GM12864 (cell line): ENCODE results near the gene NADK2.

Source experiments
- DNase-seq: peaks from one replicate; pipeline ENCODE4 v3.0.0-alpha.2; 2011; ENCODE audit warnings: low read depth
- H3K4me3 ChIP-seq: 2 replicates; pipeline ENCODE4 v1.5.1; 2011; ENCODE audit warnings: mild to moderate bottlenecking, low read depth, low read length, control low read depth
- CTCF ChIP-seq: IDR thresholded peaks from 2 replicates; pipeline ENCODE4 v1.5.1; 2011; ENCODE audit warnings: low read depth, mild to moderate bottlenecking, moderate library complexity, low read length, control low read depth, inconsistent platforms; ENCODE audit errors: missing control alignments

The NADK2 gene

GRCh38 chr5:36239370-36240293 lies 2.1 kb downstream of the NADK2 start:
- no peak for TF ChIP-seq CTCF
- no peak overlapping the region; the same call in 1 of the 2 replicates for H3K4me3 ChIP-seq
- no peak for DNase-seq

DNA sequence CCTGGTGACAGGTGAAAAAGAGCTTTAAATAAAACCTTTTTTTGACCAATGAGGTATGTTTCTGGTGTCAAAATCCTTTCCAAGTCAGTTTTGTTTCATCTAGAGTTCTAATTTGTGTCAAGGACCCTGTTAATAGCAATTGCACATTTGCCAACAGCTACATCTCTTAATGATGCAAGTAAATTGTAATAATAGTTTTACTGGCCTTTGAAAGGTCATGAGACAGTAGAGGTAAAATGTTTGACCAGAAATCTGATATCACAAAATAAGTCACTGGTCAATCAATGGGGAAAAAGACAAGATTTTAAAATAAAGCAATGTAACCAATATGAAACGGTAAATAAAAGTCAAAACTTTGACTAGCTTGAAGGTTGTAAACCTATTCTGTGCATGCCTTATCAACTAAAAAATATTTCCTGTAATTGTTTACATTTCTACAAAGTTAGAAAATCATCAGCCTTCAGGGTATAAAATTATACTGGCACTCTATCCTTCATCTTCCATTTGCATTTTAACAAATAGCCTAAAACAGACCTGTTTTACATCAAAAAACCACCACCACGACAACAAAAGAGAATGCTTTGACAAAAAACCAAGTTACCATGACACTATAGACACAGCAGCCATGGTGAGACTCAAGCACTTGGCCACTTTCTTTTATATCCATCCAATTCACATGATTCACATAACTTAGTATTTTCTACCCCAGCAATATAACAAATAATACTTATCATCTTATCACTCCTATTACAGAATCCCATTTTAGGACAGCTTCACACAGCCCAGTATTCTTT lies 3.0 kb downstream of the NADK2 start:
- no peak for TF ChIP-seq CTCF
- no peak overlapping the region for H3K4me3 ChIP-seq
- no peak for DNase-seq

DNA sequence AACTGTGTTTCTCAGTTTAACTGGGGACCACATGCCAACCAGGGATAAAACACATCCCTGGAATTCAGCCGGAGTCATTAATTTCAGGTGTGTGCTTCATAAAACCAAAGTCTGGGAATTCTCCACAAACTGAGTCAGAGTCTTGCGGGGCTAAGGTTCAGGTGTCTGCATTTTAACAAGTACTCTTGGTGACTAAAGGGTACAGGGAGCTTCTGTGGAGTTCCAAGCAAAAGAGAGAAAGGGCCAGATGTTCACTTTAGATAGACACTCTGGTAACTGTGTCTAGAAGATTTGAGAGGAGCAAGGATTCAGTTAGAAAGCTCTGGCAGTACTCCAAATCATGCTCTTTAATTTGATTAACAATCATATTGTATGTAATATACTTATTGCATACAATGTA lies 4.0 kb downstream of the NADK2 start:
- H3K4me3 ChIP-seq: no peak overlapping the region
- no peak for TF ChIP-seq CTCF
- DNase-seq: no peak

GRCh38 chr5:36236801-36237200 lies 4.9 kb downstream of the NADK2 start:
- no peak for DNase-seq
- TF ChIP-seq CTCF: no peak
- H3K4me3 ChIP-seq: no peak overlapping the region

GRCh38 chr5:36232533-36232932 lies 9.2 kb downstream of the NADK2 start:
- DNase-seq: no peak
- TF ChIP-seq CTCF: no peak
- no peak overlapping the region for H3K4me3 ChIP-seq

DNA sequence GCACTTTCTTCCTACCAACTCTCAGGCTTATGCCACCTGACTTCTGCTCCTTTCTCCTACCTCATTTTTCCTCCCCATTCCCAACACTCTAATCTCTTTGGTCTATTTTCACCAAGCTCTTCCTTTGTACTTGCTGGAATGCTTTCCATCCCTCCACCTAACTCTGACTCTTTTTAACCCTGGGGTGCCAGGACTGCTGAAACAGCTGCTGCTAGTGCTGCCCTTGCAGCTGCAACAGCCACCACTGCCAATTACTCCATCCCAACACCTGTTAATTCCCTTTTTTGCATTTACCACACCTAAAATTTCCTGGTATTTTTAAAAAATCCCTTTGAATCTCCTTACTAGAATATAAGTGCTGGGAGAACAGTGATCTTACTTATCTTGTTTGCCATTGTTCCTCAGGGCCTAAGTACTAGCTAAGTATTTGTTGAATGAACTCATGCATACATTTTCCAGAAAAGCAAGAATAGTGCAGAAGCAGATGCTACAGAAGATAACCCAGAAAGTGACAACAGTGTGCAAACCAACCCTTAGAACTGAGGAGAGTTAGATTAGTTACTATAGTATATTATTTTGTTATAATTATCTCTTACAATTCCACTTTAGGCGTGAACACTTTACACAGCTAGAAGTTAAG lies 11.5 kb downstream of the NADK2 start:
- no peak for TF ChIP-seq CTCF
- no peak overlapping the region for H3K4me3 ChIP-seq
- DNase-seq: no peak
